Measurements from ENCODE around the gene MAP3K5. TPM values are rescaled to one million over a fixed set of nuclear protein-coding genes. Genes with fewer than 3 reads are reported as not detected.

The MAP3K5 gene
- total and polyA plus RNA-seq, 2 of the 8 experiments (the other 6 are each of a cell fraction or from before 2014, with no cell fraction given): 0.63 to 2.6 TPM

DNA sequence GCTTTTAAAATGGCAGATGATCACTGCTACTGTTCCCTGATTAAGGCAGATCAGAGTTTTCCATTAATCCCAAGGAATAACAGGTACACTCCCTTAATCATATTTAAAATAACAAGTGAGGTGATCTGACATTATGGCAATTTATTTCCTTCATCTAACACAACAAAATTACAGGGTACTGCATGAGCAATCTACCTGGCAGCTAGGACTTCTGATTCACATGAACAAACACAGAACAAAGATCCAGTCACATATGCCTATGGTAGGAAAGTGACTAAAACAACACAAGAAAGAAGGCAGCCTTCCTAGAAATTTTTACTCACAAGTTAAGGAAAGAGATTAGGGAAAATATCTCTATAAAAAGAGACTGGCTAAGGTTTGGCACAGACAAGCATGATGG is 275.3 kb downstream of the MAP3K5 start (continued):
- TF ChIP-seq, protein P1, sequence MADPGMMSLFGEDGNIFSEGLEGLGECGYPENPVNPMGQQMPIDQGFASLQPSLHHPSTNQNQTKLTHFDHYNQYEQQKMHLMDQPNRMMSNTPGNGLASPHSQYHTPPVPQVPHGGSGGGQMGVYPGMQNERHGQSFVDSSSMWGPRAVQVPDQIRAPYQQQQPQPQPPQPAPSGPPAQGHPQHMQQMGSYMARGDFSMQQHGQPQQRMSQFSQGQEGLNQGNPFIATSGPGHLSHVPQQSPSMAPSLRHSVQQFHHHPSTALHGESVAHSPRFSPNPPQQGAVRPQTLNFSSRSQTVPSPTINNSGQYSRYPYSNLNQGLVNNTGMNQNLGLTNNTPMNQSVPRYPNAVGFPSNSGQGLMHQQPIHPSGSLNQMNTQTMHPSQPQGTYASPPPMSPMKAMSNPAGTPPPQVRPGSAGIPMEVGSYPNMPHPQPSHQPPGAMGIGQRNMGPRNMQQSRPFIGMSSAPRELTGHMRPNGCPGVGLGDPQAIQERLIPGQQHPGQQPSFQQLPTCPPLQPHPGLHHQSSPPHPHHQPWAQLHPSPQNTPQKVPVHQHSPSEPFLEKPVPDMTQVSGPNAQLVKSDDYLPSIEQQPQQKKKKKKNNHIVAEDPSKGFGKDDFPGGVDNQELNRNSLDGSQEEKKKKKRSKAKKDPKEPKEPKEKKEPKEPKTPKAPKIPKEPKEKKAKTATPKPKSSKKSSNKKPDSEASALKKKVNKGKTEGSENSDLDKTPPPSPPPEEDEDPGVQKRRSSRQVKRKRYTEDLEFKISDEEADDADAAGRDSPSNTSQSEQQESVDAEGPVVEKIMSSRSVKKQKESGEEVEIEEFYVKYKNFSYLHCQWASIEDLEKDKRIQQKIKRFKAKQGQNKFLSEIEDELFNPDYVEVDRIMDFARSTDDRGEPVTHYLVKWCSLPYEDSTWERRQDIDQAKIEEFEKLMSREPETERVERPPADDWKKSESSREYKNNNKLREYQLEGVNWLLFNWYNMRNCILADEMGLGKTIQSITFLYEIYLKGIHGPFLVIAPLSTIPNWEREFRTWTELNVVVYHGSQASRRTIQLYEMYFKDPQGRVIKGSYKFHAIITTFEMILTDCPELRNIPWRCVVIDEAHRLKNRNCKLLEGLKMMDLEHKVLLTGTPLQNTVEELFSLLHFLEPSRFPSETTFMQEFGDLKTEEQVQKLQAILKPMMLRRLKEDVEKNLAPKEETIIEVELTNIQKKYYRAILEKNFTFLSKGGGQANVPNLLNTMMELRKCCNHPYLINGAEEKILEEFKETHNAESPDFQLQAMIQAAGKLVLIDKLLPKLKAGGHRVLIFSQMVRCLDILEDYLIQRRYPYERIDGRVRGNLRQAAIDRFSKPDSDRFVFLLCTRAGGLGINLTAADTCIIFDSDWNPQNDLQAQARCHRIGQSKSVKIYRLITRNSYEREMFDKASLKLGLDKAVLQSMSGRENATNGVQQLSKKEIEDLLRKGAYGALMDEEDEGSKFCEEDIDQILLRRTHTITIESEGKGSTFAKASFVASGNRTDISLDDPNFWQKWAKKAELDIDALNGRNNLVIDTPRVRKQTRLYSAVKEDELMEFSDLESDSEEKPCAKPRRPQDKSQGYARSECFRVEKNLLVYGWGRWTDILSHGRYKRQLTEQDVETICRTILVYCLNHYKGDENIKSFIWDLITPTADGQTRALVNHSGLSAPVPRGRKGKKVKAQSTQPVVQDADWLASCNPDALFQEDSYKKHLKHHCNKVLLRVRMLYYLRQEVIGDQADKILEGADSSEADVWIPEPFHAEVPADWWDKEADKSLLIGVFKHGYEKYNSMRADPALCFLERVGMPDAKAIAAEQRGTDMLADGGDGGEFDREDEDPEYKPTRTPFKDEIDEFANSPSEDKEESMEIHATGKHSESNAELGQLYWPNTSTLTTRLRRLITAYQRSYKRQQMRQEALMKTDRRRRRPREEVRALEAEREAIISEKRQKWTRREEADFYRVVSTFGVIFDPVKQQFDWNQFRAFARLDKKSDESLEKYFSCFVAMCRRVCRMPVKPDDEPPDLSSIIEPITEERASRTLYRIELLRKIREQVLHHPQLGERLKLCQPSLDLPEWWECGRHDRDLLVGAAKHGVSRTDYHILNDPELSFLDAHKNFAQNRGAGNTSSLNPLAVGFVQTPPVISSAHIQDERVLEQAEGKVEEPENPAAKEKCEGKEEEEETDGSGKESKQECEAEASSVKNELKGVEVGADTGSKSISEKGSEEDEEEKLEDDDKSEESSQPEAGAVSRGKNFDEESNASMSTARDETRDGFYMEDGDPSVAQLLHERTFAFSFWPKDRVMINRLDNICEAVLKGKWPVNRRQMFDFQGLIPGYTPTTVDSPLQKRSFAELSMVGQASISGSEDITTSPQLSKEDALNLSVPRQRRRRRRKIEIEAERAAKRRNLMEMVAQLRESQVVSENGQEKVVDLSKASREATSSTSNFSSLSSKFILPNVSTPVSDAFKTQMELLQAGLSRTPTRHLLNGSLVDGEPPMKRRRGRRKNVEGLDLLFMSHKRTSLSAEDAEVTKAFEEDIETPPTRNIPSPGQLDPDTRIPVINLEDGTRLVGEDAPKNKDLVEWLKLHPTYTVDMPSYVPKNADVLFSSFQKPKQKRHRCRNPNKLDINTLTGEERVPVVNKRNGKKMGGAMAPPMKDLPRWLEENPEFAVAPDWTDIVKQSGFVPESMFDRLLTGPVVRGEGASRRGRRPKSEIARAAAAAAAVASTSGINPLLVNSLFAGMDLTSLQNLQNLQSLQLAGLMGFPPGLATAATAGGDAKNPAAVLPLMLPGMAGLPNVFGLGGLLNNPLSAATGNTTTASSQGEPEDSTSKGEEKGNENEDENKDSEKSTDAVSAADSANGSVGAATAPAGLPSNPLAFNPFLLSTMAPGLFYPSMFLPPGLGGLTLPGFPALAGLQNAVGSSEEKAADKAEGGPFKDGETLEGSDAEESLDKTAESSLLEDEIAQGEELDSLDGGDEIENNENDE (IDR thresholded peaks at IDR 0.05; ENCODE audit: insufficient replicate concordance, low read length): no peak
- TF ChIP-seq SRF (IDR thresholded peaks at IDR 0.05; ENCODE audit: low read depth, low read length): no peak
- no peak for TF ChIP-seq NANOG (IDR thresholded peaks at IDR 0.05; ENCODE audit: insufficient read depth, low read depth, low read length, poor library complexity, severe bottlenecking)
- TF ChIP-seq ZNF274 (IDR thresholded peaks at IDR 0.05; ENCODE audit: borderline replicate concordance, extremely low read depth, low read length): no peak
- TF ChIP-seq TAF7 (optimal IDR thresholded peaks at IDR 0.05; ENCODE audit: borderline replicate concordance, low read depth, low read length): no peak
- TF ChIP-seq EZH2 (IDR thresholded peaks at IDR 0.05; ENCODE audit: low read depth, low read length, severe bottlenecking): no peak
- TF ChIP-seq RBBP5 (IDR thresholded peaks at IDR 0.05; ENCODE audit: borderline replicate concordance, low read depth, low read length): no peak
- TF ChIP-seq CBX5 (IDR thresholded peaks at IDR 0.05; ENCODE audit: low read depth, low read length): no peak
- no peak for TF ChIP-seq KDM1A (IDR thresholded peaks at IDR 0.05; ENCODE audit: borderline replicate concordance, low read length)
- TF ChIP-seq, protein P2, sequence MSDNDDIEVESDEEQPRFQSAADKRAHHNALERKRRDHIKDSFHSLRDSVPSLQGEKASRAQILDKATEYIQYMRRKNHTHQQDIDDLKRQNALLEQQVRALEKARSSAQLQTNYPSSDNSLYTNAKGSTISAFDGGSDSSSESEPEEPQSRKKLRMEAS (IDR thresholded peaks at IDR 0.05): no peak

Measured in H1 (cell line).